GM18858 (cell line): ENCODE data around the gene SELL.
"Not testable (repeated sequence)": the region's sequence is repeated elsewhere in the genome, so short reads cannot be mapped to it uniquely, and the experiment has no call there.

Experiments used
- ATAC-seq: cut with Tn5 transposase; IDR thresholded peaks from one replicate; pipeline ENCODE4 v1.9.1; 2021; ENCODE audit not compliant: unreplicated experiment

SELL gene

DNA sequence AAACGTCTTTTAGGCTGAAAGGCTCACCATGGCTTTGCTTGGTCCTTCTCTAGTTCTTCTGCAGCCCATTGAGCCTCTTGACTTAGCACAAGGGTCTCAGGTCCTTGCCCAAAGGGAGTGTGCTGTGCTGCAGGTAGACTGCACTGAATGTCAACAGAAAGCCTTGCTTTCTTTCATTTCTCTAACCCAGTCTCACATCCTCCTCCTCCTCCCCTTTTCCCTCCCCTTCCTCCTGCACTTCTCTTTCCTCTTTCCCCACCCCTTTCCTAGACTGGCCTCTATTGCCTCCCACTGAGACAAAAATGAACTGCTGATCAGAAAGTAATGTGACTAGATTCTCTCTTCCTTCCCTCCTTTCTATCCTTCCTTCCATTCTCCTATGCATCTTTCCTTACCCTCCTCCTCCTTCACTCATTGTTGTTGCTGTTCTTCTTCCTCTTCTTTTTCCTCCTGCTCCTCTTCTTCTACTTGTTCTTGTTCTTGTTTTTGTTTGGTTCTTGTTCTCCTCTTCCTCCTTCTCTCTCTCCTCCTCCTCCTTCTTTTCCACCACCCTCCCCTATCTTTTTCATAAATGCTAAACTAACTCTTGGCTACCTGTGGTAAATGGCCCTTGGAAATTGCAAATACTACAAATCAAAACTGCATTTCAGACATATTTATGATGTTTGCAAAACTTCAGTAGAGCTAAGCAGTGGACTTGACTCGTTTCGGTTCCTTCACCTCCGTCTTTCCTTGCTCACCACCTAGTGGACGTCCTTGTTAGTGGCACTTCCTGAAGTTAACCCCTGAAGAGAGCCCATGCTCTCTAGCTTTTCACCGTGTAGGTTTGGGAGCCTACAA is at the start of gene SELL:
TSS of gene SELL (minus strand) at position 152 of the 840 bp plus-strand sequence. CDS start at position 30, 122 bp downstream.
- ATAC-seq, result peak; percentile 70

DNA sequence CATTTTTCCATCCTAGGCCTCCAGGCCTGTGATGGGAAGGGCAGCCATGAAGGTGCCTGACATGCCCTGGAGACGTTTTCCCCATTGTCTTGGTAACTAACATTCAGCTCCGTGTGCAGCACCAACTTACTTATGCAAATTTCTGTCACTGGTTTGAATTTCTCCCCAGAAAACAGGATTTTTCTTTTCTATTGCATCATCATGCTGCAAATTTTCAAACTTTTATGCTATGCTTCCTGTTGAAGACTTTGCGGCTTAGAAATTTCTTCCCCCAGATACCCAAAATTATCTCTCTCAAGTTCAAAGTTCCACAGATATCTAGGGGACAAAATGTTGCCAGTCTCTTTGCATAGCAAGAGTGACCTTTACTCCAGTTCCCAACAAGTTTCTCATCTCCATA is 47.6 kb upstream of the SELL start:
- ATAC-seq, result no peak

DNA sequence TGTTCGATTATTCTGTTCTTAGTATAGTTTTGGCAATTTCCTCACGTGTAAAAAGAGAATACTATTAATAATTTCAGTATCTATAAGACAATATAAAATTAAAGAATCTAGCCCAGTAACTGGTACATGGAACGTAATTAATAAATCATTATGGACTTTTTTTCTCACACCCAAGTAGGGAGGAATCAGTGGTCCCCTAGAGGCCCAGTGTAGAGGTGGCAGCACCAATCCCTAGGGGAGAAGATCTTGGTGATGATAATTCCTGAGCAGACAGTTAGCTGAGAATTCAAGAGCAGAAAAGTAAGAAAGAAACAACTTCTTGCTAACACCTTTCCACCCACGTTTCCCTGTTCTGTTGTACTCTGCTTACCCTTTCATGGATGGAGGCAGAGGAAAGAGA is 42.1 kb upstream of the SELL start:
- no peak for ATAC-seq

DNA sequence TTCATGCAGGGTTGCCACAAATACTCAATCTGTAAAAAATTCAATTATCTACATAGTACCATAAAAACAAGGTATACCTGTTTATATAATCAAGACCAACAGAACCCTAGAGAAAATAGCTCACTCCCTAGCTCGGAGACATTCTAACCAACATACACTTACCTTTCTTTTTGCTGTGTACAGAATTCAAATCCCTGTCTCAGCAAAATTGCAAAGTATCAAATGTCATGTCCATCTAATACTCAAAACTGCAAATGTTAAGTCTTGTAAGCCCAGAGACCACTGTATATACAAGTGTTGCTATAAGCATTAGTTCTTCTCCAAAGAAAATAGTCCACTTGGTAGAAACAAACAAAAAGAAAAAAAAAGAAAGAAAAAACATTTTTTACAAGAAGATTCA is 38.6 kb upstream of the SELL start:
- ATAC-seq, result no peak

GRCh38 chr1:169746550-169746949 is 35.1 kb upstream of the SELL start:
- ATAC-seq, result no peak

DNA sequence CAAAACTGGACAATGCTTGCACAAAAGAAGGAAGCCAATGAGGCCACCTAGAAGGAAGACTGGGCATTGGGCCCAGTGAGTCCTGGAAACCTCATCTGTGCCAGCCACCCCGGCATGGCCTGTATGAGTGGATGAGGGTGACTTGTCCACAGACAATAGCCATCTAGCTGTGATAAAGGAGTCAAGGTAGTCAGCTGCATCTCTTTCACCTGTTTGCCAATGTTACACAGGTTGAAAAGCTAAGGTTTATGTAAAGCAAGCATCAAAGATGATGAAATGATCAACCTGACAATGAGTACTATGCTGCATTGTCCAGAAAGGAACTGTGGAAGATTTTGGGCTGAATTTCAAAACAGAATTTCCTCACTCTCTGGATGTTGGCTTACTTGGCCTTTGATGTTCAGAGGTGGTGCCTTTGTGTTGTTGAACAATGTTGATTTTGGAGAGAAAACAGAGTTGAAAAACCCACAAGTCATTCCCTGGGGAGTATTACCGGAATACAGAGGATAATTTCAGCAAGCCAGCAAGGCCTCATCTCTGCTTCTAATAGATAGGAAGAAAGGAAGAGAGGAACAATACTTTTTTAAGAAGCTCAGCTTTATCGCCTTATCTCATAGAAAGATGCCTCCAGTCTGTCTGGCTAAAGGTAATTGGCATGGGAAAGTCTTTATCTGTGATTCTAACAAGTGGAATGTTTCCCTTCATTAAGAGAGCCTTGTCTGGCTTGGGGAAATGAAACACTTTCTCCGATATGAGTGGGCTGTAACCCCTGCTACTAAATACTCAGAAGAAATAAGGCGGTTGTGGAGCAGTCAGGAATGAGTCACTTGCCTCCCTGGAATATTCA is 33.8 kb upstream of the SELL start:
- ATAC-seq, result no peak

DNA sequence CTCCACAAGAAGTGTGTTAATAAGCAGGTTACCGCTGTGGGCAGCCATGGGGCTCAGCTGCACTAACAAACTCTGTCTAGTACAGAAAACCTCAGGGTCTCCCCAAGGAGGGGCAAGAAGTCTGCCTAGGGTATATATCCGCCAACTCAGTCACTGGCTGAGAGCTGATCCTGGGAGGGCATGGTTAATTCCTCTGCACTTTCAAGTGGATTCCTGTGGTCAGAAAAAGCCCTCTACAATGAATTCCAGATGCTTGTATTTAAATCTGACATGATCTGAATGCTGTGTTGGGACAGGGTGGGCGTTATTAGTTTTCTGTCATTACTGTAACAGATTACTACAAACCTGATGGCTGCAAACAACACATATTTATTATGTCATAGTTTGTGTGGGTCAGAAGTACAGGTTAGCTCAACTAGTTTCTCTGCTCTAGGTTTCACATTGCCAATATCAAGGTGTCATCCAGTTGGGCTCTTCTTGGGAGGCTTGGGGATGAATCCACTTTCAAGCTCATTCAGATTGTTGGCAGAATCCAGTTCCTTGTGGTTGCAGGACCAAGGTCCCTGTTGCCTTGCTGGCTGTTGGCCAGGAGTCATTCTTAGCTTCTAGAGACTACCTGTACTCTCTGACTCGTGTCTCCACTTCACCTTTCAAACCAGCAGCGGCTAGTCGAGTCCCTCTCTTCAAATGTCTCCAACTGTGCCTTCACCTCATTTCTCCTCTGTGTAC is 30.4 kb upstream of the SELL start:
- ATAC-seq, result no peak

GRCh38 chr1:169739980-169740379 is 28.6 kb upstream of the SELL start:
- ATAC-seq, result no peak

- no peak for ATAC-seq
These were observed 22.5 kb upstream of the SELL start, which contains the start of gene SELE for GRCh38 chr1:169733924-169734323. TSS of gene SELE (minus strand) at chr1:169734079. CDS start at chr1:169733612, 467 bp downstream.

DNA sequence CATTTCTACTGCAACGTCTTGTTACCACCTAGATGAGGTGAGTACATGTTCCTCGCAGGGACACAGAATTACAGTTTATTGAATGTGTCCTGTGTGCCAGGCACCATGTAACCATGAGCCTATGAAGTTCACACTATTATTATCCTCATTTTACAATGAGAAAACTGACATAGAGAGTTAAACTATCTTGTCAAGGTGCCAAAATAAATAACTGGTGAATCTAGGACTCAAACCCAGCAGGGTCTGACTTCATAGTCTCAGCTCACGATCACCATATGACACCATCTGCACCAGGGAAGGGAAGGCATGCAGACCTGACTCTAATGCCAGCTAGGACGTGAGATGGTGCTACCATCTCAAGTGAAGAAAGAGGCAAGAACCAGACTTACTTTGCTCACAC is 20.0 kb upstream of the SELL start:
- no peak for ATAC-seq

DNA sequence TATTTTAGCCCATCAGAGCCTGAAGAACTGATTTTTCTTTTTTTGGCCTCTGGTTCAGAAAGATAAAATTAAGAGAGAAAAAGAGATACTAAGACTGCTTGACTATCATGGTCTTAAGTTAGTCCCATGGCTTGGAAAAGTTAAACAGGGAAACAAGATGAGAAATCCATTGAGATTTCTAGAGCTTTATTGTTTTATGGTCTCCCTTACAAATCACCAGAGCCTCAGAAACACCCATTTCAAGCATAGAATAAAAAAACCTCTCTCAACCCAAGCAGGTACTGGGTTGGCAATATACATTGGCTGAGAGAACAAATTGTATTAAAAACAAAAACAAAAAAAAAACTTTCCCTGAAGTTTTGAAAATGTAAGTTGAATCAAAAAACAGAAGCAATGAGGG is 18.6 kb upstream of the SELL start:
- ATAC-seq, result no peak

DNA sequence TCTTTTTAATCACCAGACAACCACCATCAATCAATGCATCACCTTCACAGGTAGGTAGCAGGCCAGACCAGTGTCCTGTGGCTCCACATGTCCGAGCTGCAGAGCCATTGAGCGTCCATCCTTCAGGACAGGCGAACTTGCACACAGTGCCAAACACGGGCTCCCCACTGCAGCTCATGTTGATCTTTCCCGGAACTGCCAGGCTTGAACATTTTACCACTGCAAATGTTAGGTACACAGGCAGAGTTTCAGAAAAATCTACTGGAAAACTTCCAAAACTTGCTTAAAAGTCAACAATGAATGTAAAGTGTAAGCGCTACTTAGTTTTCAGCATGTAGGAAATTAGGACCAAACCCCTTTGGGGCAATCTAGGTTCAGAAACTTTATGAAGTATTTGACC is 15.9 kb upstream of the SELL start:
- no peak for ATAC-seq

GRCh38 chr1:169726851-169727250 is 15.4 kb upstream of the SELL start:
- no peak for ATAC-seq

GRCh38 chr1:169725930-169726329 is 14.5 kb upstream of the SELL start:
- ATAC-seq, result no peak

DNA sequence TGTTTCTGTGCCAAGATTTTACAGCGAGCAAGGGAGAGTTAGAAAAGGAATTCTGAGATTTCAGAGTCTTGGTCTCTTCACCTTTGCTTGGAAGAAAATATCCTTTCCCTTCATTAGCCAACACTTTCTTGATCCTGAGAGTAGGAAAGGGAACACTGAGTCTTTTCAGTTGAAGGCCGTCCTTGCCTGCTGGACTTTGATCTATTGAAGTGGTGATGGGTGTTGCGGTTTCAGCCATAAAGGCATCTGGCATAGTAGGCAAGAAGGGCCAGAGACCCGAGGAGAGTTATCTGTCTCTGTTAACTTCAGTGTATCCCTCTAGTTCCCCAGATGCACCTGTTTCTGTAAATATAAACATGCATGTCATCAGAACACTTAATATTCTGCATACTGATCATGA is 12.7 kb upstream of the SELL start:
- no peak for ATAC-seq

DNA sequence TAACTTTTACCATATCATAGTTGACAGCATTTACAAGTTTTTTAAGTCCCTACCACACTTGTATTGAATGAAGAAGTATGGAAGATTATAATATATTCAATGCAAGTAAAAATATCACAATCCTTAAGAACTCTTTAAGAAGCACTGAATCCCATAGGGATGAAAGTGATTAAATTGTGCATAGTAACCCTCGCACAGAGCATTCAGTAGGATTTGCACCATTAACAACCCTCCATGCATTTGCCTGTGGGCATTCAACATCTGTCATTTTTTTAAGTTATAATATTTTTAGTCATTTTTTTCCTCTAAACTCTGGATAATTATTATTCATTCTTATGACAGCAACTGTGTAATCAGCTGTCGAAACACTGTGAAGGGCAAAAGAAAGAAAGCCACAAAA is 12.3 kb upstream of the SELL start:
- ATAC-seq, result no peak

GRCh38 chr1:169722779-169723178 is 11.4 kb upstream of the SELL start:
- ATAC-seq, result no peak

DNA sequence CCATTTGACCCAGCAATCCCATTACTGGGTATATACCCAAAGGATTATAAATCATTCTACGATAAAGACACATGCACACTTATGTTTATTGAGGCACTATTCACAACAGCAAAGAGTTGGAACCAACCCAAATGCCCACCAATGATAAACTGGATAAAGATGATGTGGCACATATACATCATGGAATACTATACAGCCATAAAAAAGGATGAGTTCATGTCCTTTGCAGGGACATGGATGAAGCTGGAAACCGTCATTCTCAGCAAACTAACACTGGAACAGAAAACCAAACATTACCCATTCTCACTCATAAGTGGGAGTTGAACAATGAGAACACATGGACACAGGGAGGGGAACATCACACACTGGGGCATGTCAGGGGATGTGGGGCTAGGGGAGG is 3.7 kb upstream of the SELL start:
- ATAC-seq, result not testable (repeated sequence)

- not testable (repeated sequence) for ATAC-seq
These were observed 1.7 kb upstream of the SELL start for GRCh38 chr1:169713090-169713489.

DNA sequence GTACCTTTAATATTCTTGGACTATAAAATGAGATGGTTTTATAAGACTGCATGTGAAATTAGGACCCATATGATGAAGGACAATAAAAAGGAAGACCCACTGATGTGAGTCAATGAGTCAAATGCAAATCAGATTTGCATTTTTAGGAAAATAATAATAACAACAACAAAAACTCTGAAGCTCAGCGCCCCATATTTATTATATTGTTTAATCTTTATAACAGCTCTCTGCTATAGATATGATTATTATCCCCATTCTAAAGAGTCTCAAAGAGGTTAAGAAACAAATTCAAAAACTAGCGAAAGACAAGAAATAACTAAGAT is 850 bp upstream of the SELL start:
- no peak for ATAC-seq

DNA sequence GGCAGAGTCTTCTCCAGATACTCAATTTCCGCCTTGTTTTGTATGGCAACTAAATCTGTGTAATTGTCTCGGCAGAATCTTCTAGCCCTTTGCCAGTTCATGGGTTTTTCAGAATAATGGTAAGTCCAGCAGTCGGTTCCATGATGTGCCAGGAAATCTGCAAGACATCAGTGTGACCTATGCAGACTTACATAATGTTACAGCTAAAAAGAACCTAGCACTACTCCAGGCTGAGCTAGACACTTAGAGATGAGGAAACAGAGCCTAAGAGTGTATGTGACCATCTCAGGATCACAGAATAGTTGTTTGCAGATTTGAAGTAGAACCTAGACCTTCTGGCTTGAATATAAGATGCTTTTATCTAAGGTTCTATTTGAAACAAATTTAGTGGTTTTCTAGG is 2.8 kb downstream of the SELL start:
- ATAC-seq, result no peak
